SK-N-SH treated with all-trans-retinoic acid at 6 μM for 48 hours (cell line): ENCODE measurements around the gene ANKRD55.

Experiments
- ATAC-seq: fragments of 200-7000 bp; cut with Tn5 transposase; 3 replicates; pipeline ENCODE4 v1.9.1; 2020; ENCODE audit warnings: mild to moderate bottlenecking, moderate library complexity
- ARNTL ChIP-seq: fragments of 450-650 bp; formaldehyde crosslinking; IDR thresholded peaks from 2 replicates; pipeline ENCODE4 v1.5.0; 2020; ENCODE audit warnings: low read depth, mild to moderate bottlenecking, moderate library complexity, borderline replicate concordance
- BACH2 ChIP-seq: fragments of 250-450 bp; sonication (Bioruptor Pico); IDR thresholded peaks from 2 replicates; pipeline ENCODE4 v1.9.0; 2021; ENCODE audit warnings: mild to moderate bottlenecking, borderline replicate concordance
- CREB5 ChIP-seq: fragments of 250-450 bp; sonication (Bioruptor Pico); IDR thresholded peaks from 2 replicates; pipeline ENCODE4 v1.5.1; 2020; ENCODE audit warnings: low read depth, mild to moderate bottlenecking, moderate library complexity
- CSDC2 ChIP-seq: fragments of 250-450 bp; sonication (Bioruptor Pico); IDR thresholded peaks from 2 replicates; pipeline ENCODE4 v1.5.0; 2020; ENCODE audit warnings: mild to moderate bottlenecking, moderate library complexity
- CSRNP3 ChIP-seq: fragments of 250-450 bp; sonication (Bioruptor Pico); IDR thresholded peaks from 2 replicates; pipeline ENCODE4 v1.5.1; 2021; ENCODE audit warnings: mild to moderate bottlenecking, moderate library complexity
- ESRRG ChIP-seq: fragments of 250-450 bp; sonication (Bioruptor Pico); IDR thresholded peaks from 2 replicates; pipeline ENCODE4 v1.6.1; 2021; ENCODE audit warnings: mild to moderate bottlenecking
- GLIS3 ChIP-seq: fragments of 250-450 bp; sonication (Bioruptor Pico); IDR thresholded peaks from 2 replicates; pipeline ENCODE4 v1.5.0; 2020; ENCODE audit warnings: mild to moderate bottlenecking, moderate library complexity
- OSR1 ChIP-seq: fragments of 250-450 bp; sonication (Bioruptor Pico); IDR thresholded peaks from 2 replicates; pipeline ENCODE4 v1.8.0; 2022; ENCODE audit warnings: moderate library complexity, mild to moderate bottlenecking, inconsistent platforms
- PPARA ChIP-seq: fragments of 250-450 bp; sonication (Bioruptor Pico); IDR thresholded peaks from 2 replicates; pipeline ENCODE4 v1.5.0; 2020; ENCODE audit warnings: mild to moderate bottlenecking, borderline replicate concordance
- RARB ChIP-seq: fragments of 250-450 bp; sonication (Bioruptor Pico); IDR thresholded peaks from 2 replicates; pipeline ENCODE4 v1.8.0; 2021; ENCODE audit warnings: mild to moderate bottlenecking, moderate library complexity
- SNAI2 ChIP-seq: fragments of 250-450 bp; sonication (Bioruptor Pico); IDR thresholded peaks from 2 replicates; pipeline ENCODE4 v1.5.0; 2020; ENCODE audit warnings: mild to moderate bottlenecking, moderate library complexity
- TCF4 ChIP-seq: fragments of 250-450 bp; sonication (Bioruptor Pico); IDR thresholded peaks from 2 replicates; pipeline ENCODE4 v1.8.0; 2021; ENCODE audit warnings: mild to moderate bottlenecking, moderate library complexity, borderline replicate concordance
- TOX ChIP-seq: fragments of 250-450 bp; sonication (Bioruptor Pico); IDR thresholded peaks from 2 replicates; pipeline ENCODE4 v1.8.0; 2021; ENCODE audit warnings: mild to moderate bottlenecking, moderate library complexity, borderline replicate concordance
- TSHZ2 ChIP-seq: fragments of 250-450 bp; sonication (Bioruptor Pico); IDR thresholded peaks from 2 replicates; pipeline ENCODE4 v1.5.0; 2020; ENCODE audit warnings: mild to moderate bottlenecking, moderate library complexity
- ZC3H10 ChIP-seq: fragments of 250-450 bp; sonication (Bioruptor Pico); IDR thresholded peaks from 2 replicates; pipeline ENCODE4 v1.5.1; 2021; ENCODE audit warnings: mild to moderate bottlenecking, moderate library complexity
- ZFP3 ChIP-seq: fragments of 250-450 bp; sonication (Bioruptor Pico); IDR thresholded peaks from 2 replicates; pipeline ENCODE4 v1.5.0; 2020; ENCODE audit warnings: mild to moderate bottlenecking, moderate library complexity
- ZFP30 ChIP-seq: fragments of 450-650 bp; formaldehyde crosslinking; IDR thresholded peaks from 2 replicates; pipeline ENCODE4 v1.5.0; 2022; ENCODE audit warnings: mild to moderate bottlenecking, moderate library complexity
- ZNF565 ChIP-seq: fragments of 450-650 bp; formaldehyde crosslinking; conservative IDR thresholded peaks from 2 replicates; pipeline ENCODE4 v1.5.0; 2020; ENCODE audit warnings: low read depth, mild to moderate bottlenecking, moderate library complexity
- ZNF70 ChIP-seq: fragments of 450-650 bp; formaldehyde crosslinking; IDR thresholded peaks from 2 replicates; pipeline ENCODE4 v1.5.0; 2020; ENCODE audit warnings: mild to moderate bottlenecking, moderate library complexity
- ZNF8 ChIP-seq: fragments of 450-650 bp; formaldehyde crosslinking; IDR thresholded peaks from 2 replicates; pipeline ENCODE4 v1.5.0; 2020; ENCODE audit warnings: mild to moderate bottlenecking, moderate library complexity
- TF ChIP-seq, protein P1 (sequence below): fragments of 250-450 bp; sonication (Bioruptor Pico); IDR thresholded peaks from 2 replicates; pipeline ENCODE4 v1.8.0; 2020; ENCODE audit warnings: mild to moderate bottlenecking, moderate library complexity, borderline replicate concordance
- TF ChIP-seq, protein P2 (sequence below): fragments of 250-450 bp; sonication (Bioruptor Pico); IDR thresholded peaks from 2 replicates; pipeline ENCODE4 v1.8.0; 2021; ENCODE audit warnings: low read depth, mild to moderate bottlenecking, moderate library complexity, borderline replicate concordance

Gene ANKRD55

DNA sequence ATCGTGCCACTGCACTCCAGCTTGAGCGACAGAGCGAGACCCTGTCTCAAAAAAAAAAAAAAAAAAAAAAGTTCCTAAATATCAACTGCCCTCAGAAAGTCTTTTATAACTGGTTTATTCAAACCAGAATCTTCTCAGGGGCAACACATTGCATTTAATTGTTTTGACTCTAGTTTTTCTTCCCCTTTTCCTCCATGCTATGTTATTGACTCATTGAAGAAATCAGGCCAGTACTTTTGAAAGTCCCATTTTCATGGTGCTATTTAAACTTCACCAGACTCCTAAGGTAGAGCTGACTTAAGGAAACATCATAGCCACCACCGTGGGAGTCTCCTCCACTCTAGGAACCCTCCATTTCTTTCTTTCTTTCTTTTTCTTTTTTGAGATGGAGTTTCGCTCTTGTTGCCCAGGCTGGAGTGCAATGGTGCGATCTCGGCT lies 155.3 kb downstream of the ANKRD55 start:
- no peak for ATAC-seq
- TF ChIP-seq ARNTL (CRISPR knock-in tag) (no peak), ZNF8 (no peak), ZFP30 (CRISPR knock-in tag) (no peak), TSHZ2 (CRISPR knock-in tag) (no peak), CSDC2 (CRISPR knock-in tag) (no peak), RARB (CRISPR knock-in tag) (no peak), CREB5 (CRISPR knock-in tag) (no peak), PPARA (CRISPR knock-in tag) (no peak), TOX (CRISPR knock-in tag) (no peak), TCF4 (CRISPR knock-in tag) (no peak), BACH2 (no peak), SNAI2 (no peak), GLIS3 (no peak), ZNF70 (no peak), ZNF565 (no peak), OSR1 (no peak)
- TF ChIP-seq, protein P1, sequence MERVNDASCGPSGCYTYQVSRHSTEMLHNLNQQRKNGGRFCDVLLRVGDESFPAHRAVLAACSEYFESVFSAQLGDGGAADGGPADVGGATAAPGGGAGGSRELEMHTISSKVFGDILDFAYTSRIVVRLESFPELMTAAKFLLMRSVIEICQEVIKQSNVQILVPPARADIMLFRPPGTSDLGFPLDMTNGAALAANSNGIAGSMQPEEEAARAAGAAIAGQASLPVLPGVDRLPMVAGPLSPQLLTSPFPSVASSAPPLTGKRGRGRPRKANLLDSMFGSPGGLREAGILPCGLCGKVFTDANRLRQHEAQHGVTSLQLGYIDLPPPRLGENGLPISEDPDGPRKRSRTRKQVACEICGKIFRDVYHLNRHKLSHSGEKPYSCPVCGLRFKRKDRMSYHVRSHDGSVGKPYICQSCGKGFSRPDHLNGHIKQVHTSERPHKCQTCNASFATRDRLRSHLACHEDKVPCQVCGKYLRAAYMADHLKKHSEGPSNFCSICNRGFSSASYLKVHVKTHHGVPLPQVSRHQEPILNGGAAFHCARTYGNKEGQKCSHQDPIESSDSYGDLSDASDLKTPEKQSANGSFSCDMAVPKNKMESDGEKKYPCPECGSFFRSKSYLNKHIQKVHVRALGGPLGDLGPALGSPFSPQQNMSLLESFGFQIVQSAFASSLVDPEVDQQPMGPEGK (CRISPR knock-in tag), result no peak

DNA sequence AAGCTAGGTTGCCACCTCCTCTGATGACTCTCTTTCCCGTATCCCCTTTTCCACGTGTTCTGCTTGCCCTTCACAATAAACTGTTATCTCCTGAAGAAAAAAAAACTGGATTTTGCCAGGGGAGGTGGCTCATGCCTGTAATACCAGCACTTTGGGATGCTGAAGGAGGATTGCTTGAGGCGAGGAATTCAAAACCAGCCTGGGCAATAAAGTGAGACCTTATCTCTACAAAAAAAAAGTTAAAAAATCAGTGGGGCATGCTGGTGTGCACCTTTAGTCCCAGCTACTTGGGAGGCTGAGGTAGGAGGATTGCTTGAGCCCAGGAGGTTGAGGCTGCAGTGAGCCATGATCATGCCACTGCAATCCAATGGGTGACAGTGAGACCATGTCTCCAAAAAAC lies 156.6 kb downstream of the ANKRD55 start:
- TF ChIP-seq TOX (CRISPR knock-in tag) (no peak), ZFP30 (CRISPR knock-in tag) (no peak), OSR1 (no peak), TSHZ2 (CRISPR knock-in tag) (no peak), PPARA (CRISPR knock-in tag) (no peak), SNAI2 (no peak), ZNF8 (no peak), BACH2 (no peak), ESRRG (CRISPR knock-in tag) (no peak), RARB (CRISPR knock-in tag) (no peak), ZFP3 (CRISPR knock-in tag) (no peak), ZC3H10 (no peak), CSRNP3 (CRISPR knock-in tag) (no peak), CREB5 (CRISPR knock-in tag) (no peak)
- TF ChIP-seq, protein P2, sequence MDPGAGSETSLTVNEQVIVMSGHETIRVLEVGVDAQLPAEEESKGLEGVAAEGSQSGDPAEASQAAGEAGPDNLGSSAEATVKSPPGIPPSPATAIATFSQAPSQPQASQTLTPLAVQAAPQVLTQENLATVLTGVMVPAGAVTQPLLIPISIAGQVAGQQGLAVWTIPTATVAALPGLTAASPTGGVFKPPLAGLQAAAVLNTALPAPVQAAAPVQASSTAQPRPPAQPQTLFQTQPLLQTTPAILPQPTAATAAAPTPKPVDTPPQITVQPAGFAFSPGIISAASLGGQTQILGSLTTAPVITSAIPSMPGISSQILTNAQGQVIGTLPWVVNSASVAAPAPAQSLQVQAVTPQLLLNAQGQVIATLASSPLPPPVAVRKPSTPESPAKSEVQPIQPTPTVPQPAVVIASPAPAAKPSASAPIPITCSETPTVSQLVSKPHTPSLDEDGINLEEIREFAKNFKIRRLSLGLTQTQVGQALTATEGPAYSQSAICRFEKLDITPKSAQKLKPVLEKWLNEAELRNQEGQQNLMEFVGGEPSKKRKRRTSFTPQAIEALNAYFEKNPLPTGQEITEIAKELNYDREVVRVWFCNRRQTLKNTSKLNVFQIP, result no peak
- TF ChIP-seq, protein P1 (CRISPR knock-in tag), result no peak
- TF ChIP-seq, all 23 proteins: peak for 0
- no peak for ATAC-seq
